Fibroblast of pulmonary artery (primary cell): ENCODE data around the gene BRME1.

Experiments
- DNase-seq: peaks from one replicate; pipeline ENCODE4 v3.0.0-alpha.2; 2010; ENCODE audit warnings: low read depth
- H3K4me3 ChIP-seq: replicated peaks from 2 replicates; pipeline ENCODE4 v1.5.1; 2011; ENCODE audit warnings: low read depth, mild to moderate bottlenecking, control low read depth, low read length, moderate library complexity
- CTCF ChIP-seq: IDR thresholded peaks from 2 replicates; pipeline ENCODE4 v1.5.1; 2011; ENCODE audit warnings: mild to moderate bottlenecking, control low read depth, low read length, inconsistent platforms; ENCODE audit errors: missing control alignments

BRME1 gene

GRCh38 chr19:13887517-13887916, 18.4 kb downstream of the BRME1 start:
- TF ChIP-seq CTCF: no peak
- DNase-seq: peak; percentile 21
- no peak overlapping the region for H3K4me3 ChIP-seq

DNA sequence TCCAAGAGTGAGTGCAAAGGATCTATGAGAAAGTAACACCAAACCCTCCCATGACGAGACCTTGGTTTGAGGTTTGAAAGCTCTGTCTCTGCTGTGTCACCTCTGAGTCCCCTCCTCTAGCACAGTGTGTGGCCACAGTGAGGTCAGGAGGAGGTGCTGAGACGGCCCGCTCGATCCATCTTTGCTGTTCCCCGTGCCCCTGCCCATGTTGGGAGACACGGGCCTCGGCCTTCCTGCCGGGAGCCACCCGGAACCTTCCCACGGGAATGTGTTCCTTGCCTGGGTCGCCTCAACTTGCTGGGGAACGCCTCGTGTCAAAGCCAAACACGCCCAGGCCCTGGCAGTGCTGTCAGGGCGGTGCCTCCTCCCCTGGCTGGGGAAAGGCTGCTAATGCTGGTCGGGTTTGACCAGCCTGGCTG, 18.9 kb downstream of the BRME1 start:
- no peak overlapping the region for H3K4me3 ChIP-seq
- no peak for DNase-seq
- no peak for TF ChIP-seq CTCF

GRCh38 chr19:13885826-13886365, 20.0 kb downstream of the BRME1 start:
- no peak overlapping the region for H3K4me3 ChIP-seq
- DNase-seq: no peak
- TF ChIP-seq CTCF: no peak

DNA sequence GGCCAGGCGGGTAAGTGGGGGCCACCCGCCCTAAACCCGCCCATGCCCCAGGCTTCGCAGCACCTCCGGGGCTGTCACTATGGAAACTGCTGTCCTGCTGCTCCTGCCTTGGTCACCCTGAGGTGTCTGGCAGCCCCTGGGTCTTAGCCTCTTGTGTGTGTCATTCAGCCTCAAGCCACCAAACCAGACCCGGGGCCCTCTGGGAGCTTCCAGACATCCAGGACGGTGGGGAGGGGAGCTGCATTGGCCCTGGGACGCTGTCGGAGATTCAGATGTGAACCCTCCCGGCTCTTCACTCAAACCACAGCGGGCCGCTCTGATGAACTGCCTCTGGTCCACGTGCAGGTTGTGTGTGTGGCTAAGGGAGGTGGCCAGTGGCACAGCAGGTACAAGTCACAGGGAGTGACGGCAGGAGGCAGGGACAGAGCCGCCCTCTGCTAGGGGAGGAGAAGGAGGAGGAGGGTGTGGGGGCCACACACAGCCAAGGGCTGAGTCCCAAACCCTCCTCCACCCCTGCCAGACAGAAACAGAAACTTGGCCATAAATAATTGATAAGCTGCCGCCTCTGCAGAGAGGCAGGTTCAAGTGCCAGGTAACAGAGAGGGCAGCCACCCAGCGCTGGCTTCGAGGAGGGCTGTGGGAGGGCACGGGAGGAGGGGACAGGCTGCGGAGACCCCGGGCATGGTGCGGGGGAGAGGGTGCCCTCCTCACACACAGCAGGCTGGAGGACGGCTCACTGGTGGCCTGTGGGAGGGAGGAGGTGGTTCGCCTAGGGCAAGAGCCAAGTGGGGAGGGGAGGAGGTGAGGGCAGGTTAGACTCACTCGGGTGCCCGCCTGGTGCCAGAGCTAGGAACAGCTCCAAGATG, 21.0 kb downstream of the BRME1 start:
- no peak overlapping the region for H3K4me3 ChIP-seq
- DNase-seq: no peak
- TF ChIP-seq CTCF: no peak

DNA sequence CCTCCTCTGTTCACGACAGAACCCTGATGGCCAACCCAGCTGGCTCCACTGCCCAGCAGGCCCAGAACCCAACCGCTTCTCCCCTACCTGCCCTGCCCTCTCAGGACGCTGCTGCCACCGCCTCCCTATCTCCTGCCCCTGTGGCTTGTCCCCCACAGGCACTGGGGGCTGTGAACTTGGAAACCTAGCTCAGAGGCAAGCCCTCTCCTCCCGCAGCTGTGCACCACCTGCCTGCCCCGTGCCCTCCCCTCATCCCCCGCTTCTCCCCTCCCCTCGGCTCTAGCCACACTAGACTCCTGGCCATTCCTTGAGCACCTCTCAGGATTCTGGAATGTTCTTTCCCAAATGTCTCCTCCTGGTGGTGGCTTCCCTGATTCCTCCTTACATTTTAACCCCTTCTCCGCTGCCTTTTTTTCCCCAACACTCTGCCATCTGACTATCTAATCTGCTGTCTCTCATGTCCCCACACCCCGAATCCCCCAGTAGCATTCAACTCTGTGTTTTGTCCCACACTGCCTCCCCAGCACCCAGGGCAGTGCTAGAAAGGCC, 22.3 kb downstream of the BRME1 start:
- peak; percentile 25 for TF ChIP-seq CTCF
- no peak for DNase-seq
- H3K4me3 ChIP-seq: no peak overlapping the region

DNA sequence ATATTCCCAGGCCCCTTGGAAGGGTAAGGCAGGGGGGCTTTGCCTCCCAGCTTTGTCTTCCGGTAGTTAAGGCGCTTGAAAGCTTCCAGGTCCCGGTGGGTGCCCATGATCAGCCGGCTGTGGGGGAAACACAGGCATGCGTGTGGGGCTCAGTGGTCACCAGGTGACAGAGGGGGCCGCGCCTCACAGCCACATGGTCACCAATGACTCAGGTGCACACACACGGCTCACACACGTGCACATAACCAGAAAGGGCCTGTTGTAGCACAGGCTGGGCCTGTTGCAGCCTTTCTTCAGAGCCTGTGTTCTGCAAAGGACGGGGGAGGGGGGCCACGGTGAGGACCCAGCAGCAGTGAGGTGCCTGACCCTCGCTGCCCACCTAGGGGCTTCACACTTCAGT, 23.1 kb downstream of the BRME1 start:
- no peak overlapping the region for H3K4me3 ChIP-seq

More for the DNA sequence above, 23.1 kb downstream of the BRME1 start:
- no peak for DNase-seq
- TF ChIP-seq CTCF: no peak
